Muscle layer of duodenum (tissue), 2 donors: ENCODE data around the gene SULT1A3.

Experiments used
- H3K27ac ChIP-seq: one replicate; pipeline ENCODE4 v1.7.0; 2013; ENCODE audit warnings: mild to moderate bottlenecking, low read length
- H3K27me3 ChIP-seq: one replicate; pipeline ENCODE4 v1.7.0; 2013; ENCODE audit warnings: low read depth, mild to moderate bottlenecking, control low read depth, low read length
- H3K36me3 ChIP-seq, 2 donors: one replicate each; pipeline ENCODE4 v1.7.0; 2013; ENCODE audit warnings: low read length in 2 of 2, control low read depth in 1 of 2, mild to moderate bottlenecking in 1 of 2; ENCODE audit not compliant: insufficient read depth in 2 of 2, control insufficient read depth in 1 of 2
- H3K4me1 ChIP-seq, 2 donors: one replicate each; pipeline ENCODE4 v1.7.0; 2013; ENCODE audit warnings: low read length in 2 of 2, mild to moderate bottlenecking in 2 of 2, control low read depth in 1 of 2, moderate library complexity in 1 of 2; ENCODE audit not compliant: insufficient read depth in 2 of 2, control insufficient read depth in 1 of 2
- H3K4me3 ChIP-seq, 2 donors: one replicate each; pipeline ENCODE4 v1.7.0; 2013; ENCODE audit warnings: low read length in 2 of 2, low read depth in 1 of 2, mild to moderate bottlenecking in 1 of 2
- H3K9me3 ChIP-seq, 2 donors: one replicate each; pipeline ENCODE4 v1.7.0; 2013; ENCODE audit warnings: low read length in 2 of 2, control low read depth in 1 of 2, mild to moderate bottlenecking in 1 of 2; ENCODE audit not compliant: control insufficient read depth in 1 of 2
- donor health status: healthy.

Gene SULT1A3

GRCh38 chr16:30179195-30179594, 19.9 kb upstream of the SULT1A3 start:
- Histone ChIP-seq H3K4me3 (no peak overlapping the region), H3K4me1 (peaks cover 0 to 8% of the 10 kb centered on the region in 2 donors), H3K27ac (no peak overlapping the region), H3K27me3 (no peaks in the 10 kb centered on the region), H3K9me3 (no peaks in the 10 kb centered on the region), H3K36me3 (no peaks in the 10 kb centered on the region)

GRCh38 chr16:30179931-30180330, 19.1 kb upstream of the SULT1A3 start:
- H3K27ac ChIP-seq, result no peak overlapping the region
- H3K4me1 ChIP-seq, result peaks cover 0 to 9% of the 10 kb centered on the region in 2 donors
- no peaks in the 10 kb centered on the region for H3K36me3 ChIP-seq
- H3K27me3 ChIP-seq, result no peaks in the 10 kb centered on the region
- no peaks in the 10 kb centered on the region for H3K9me3 ChIP-seq
- H3K4me3 ChIP-seq, result no peak overlapping the region

- Histone ChIP-seq H3K27ac (no peak overlapping the region), H3K4me1 (peaks cover 0 to 9% of the 10 kb centered on the region in 2 donors), H3K36me3 (no peaks in the 10 kb centered on the region), H3K27me3 (no peaks in the 10 kb centered on the region), H3K4me3 (no peak overlapping the region), H3K9me3 (no peaks in the 10 kb centered on the region)
Observed at GRCh38 chr16:30180741-30181140, 18.3 kb upstream of the SULT1A3 start.

GRCh38 chr16:30183233-30184095, 15.6 kb upstream of the SULT1A3 start, which contains the start of gene CORO1A:
TSS of gene CORO1A (plus strand) at chr16:30183602. CDS start at chr16:30185210, 1,608 bp downstream.
- Histone ChIP-seq H3K9me3 (no peaks in the 10 kb centered on the region), H3K36me3 (no peaks in the 10 kb centered on the region), H3K27ac (peak within 1 kb of the TSS; percentile 63), H3K4me1 (peaks cover 3 to 17% of the 10 kb centered on the region in 2 donors), H3K4me3 (peak within 1 kb of the TSS; percentile 49 to 64), H3K27me3 (no peaks in the 10 kb centered on the region)

- Histone ChIP-seq H3K9me3 (no peaks in the 10 kb centered on the region), H3K27me3 (no peaks in the 10 kb centered on the region), H3K36me3 (no peaks in the 10 kb centered on the region), H3K4me3 (peak overlapping the region; percentile 42 to 64), H3K4me1 (peaks cover 3 to 17% of the 10 kb centered on the region in 2 donors), H3K27ac (peak overlapping the region; percentile 63)
Observed at GRCh38 chr16:30184096-30184890, 14.8 kb upstream of the SULT1A3 start.

GRCh38 chr16:30184891-30185682, 14.0 kb upstream of the SULT1A3 start:
- peaks cover 3 to 17% of the 10 kb centered on the region in 2 donors for H3K4me1 ChIP-seq
- no peaks in the 10 kb centered on the region for H3K27me3 ChIP-seq
- H3K9me3 ChIP-seq, result no peaks in the 10 kb centered on the region
- no peaks in the 10 kb centered on the region for H3K36me3 ChIP-seq
- H3K4me3 ChIP-seq, result peak overlapping the region; percentile 42 to 64
- H3K27ac ChIP-seq, result peak overlapping the region; percentile 63

GRCh38 chr16:30185683-30186421, 13.2 kb upstream of the SULT1A3 start:
- Histone ChIP-seq H3K4me1 (peaks cover 3 to 17% of the 10 kb centered on the region in 2 donors), H3K36me3 (no peaks in the 10 kb centered on the region), H3K27ac (peak overlapping the region; percentile 63), H3K4me3 (peak overlapping the region in 1 of 2 donors; percentile 64), H3K9me3 (no peaks in the 10 kb centered on the region), H3K27me3 (no peaks in the 10 kb centered on the region)

GRCh38 chr16:30186444-30186781, 12.6 kb upstream of the SULT1A3 start:
- H3K36me3 ChIP-seq, result no peaks in the 10 kb centered on the region
- H3K4me1 ChIP-seq, result peaks cover 3 to 17% of the 10 kb centered on the region in 2 donors
- no peaks in the 10 kb centered on the region for H3K27me3 ChIP-seq
- H3K9me3 ChIP-seq, result no peaks in the 10 kb centered on the region
- H3K27ac ChIP-seq, result no peak overlapping the region
- H3K4me3 ChIP-seq, result peak overlapping the region in 1 of 2 donors; percentile 64

GRCh38 chr16:30186782-30187555, 12.1 kb upstream of the SULT1A3 start:
- peaks cover 3 to 17% of the 10 kb centered on the region in 2 donors for H3K4me1 ChIP-seq
- H3K9me3 ChIP-seq, result no peaks in the 10 kb centered on the region
- H3K36me3 ChIP-seq, result no peaks in the 10 kb centered on the region
- H3K4me3 ChIP-seq, result peak overlapping the region in 1 of 2 donors; percentile 64
- H3K27me3 ChIP-seq, result no peaks in the 10 kb centered on the region
- no peak overlapping the region for H3K27ac ChIP-seq

- H3K4me3 ChIP-seq, result no peak overlapping the region
- no peaks in the 10 kb centered on the region for H3K9me3 ChIP-seq
- peaks cover 3 to 17% of the 10 kb centered on the region in 2 donors for H3K4me1 ChIP-seq
- H3K27me3 ChIP-seq, result no peaks in the 10 kb centered on the region
- no peaks in the 10 kb centered on the region for H3K36me3 ChIP-seq
- H3K27ac ChIP-seq, result no peak overlapping the region
Observed at GRCh38 chr16:30187556-30187865, 11.5 kb upstream of the SULT1A3 start.
